B cell (primary cell): ENCODE measurements around the gene SLC16A6. TPM values are rescaled to one million over a fixed set of nuclear protein-coding genes. Genes with fewer than 3 reads are reported as not detected.

Experiments
- ATAC-seq: fragments of 200-7000 bp; cut with Tn5 transposase; one replicate; pipeline ENCODE4 v1.10.0; 2021; ENCODE audit warnings: low read depth, mild to moderate bottlenecking, moderate number of reproducible peaks, moderate library complexity
- CTCF ChIA-PET: fragments of 350-600 bp; sonication (Branson Sonifier 250); formaldehyde crosslinking; loops from one replicate; lab custom pipeline; 2021; ENCODE audit warnings: antibody characterized with exemption, inconsistent platforms; lab: Charles Lee
- POLR2A ChIA-PET: fragments of 350-600 bp; sonication (Branson Sonifier 250); formaldehyde crosslinking; loops from one replicate; lab custom pipeline; 2021; ENCODE audit warnings: antibody characterized with exemption; lab: Charles Lee
- DNase-seq: peaks from one replicate; pipeline ENCODE4 v3.0.0; 2013
- H2AFZ ChIP-seq: 2 replicates; pipeline ENCODE4 v1.6.1; 2012; ENCODE audit warnings: mild to moderate bottlenecking, low read depth, low read length; ENCODE audit not compliant: insufficient read depth, poor library complexity, severe bottlenecking
- H3K27ac ChIP-seq, 2 donors: 1 replicate in 1 of 2; 2 replicates in 1 of 2; pipeline ENCODE4 v1.5.1; 2012 to 2013; ENCODE audit warnings: low read length in 2 of 2, mild to moderate bottlenecking in 2 of 2, moderate library complexity in 1 of 2
- H3K27me3 ChIP-seq, 4 experiments: fragments of 200-600 bp in 1 of 4; sonication (generic) in 1 of 4; replicated peaks in 1 of 4; 1 replicate in 2 of 4; 2 replicates in 2 of 4; pipeline versions ENCODE4 v1.6.1 to v1.7.0; 2013 to 2016; ENCODE audit warnings: low read length in 3 of 4, mild to moderate bottlenecking in 2 of 4, mixed read lengths in 1 of 4, moderate library complexity in 1 of 4; ENCODE audit not compliant: insufficient read depth in 4 of 4, control insufficient read depth in 3 of 4; ENCODE audit errors: control extremely low read depth in 1 of 4
- H3K36me3 ChIP-seq, 2 experiments: replicated peaks in 1 of 2; 1 replicate in 1 of 2; 2 replicates in 1 of 2; pipeline versions ENCODE4 v1.6.1 to v1.7.1; 2013; ENCODE audit warnings: low read length in 1 of 2; ENCODE audit not compliant: insufficient read depth in 2 of 2, control insufficient read depth in 1 of 2; ENCODE audit errors: control extremely low read depth in 1 of 2, extremely low read depth in 1 of 2
- H3K4me1 ChIP-seq, 2 donors: fragments of 200-600 bp in 1 of 2; sonication (generic) in 1 of 2; 1 replicate in 1 of 2; 2 replicates in 1 of 2; pipeline versions ENCODE4 v1.5.1 to v1.6.1; 2013 to 2017; ENCODE audit warnings: low read length in 2 of 2; ENCODE audit not compliant: control insufficient read depth in 2 of 2, insufficient read depth in 2 of 2
- H3K4me2 ChIP-seq: replicated peaks from 2 replicates; pipeline ENCODE3; 2012; ENCODE audit warnings: mild to moderate bottlenecking, low read depth, low read length; ENCODE audit not compliant: poor library complexity, severe bottlenecking
- H3K4me3 ChIP-seq, 5 experiments: fragments of 200-600 bp in 1 of 5; sonication (generic) in 1 of 5; 1 replicate in 3 of 5; 2 replicates in 2 of 5; pipeline versions ENCODE4 v1.5.1 to v1.7.0; 2011 to 2016; ENCODE audit warnings: low read length in 4 of 5, mild to moderate bottlenecking in 4 of 5, low read depth in 2 of 5, control low read depth in 1 of 5, moderate library complexity in 1 of 5; ENCODE audit not compliant: insufficient read depth in 1 of 5; ENCODE audit errors: control extremely low read depth in 1 of 5, extremely low read depth in 1 of 5
- H3K79me2 ChIP-seq: fragments of 200-600 bp; sonication (generic); one replicate; pipeline ENCODE4 v1.6.0; 2016; ENCODE audit warnings: low read length; ENCODE audit not compliant: control insufficient read depth, insufficient read depth
- H3K9ac ChIP-seq: fragments of 200-600 bp; sonication (generic); 2 replicates; pipeline ENCODE4 v1.6.1; 2017; ENCODE audit warnings: mild to moderate bottlenecking, low read length, moderate library complexity
- H3K9me3 ChIP-seq, 3 donors: one replicate each; pipeline versions ENCODE4 v1.6.1 to v1.7.1; 2013; ENCODE audit warnings: low read length in 2 of 3; ENCODE audit not compliant: control insufficient read depth in 2 of 3, insufficient read depth in 1 of 3; ENCODE audit errors: control extremely low read depth in 1 of 3
- H4K20me1 ChIP-seq: 2 replicates; pipeline ENCODE4 v1.6.0; 2012; ENCODE audit warnings: mild to moderate bottlenecking, low read length; ENCODE audit not compliant: insufficient read depth, control insufficient read depth, poor library complexity, severe bottlenecking
- H3K27ac Mint-ChIP-seq: one replicate; pipeline ENCODE4 v1.8.0; 2021; ENCODE audit warnings: mixed read lengths
- H3K27me3 Mint-ChIP-seq: one replicate; pipeline ENCODE4 v1.8.0; 2021; ENCODE audit warnings: mixed read lengths
- H3K4me1 Mint-ChIP-seq: one replicate; pipeline ENCODE4 v1.8.0; 2021; ENCODE audit warnings: mixed read lengths
- H3K4me3 Mint-ChIP-seq: one replicate; pipeline ENCODE4 v1.8.0; 2021; ENCODE audit warnings: mixed read lengths
- H3K9me3 Mint-ChIP-seq: one replicate; pipeline ENCODE4 v1.8.0; 2022; ENCODE audit warnings: mixed read lengths; ENCODE audit not compliant: insufficient read depth
- EZH2 ChIP-seq: IDR thresholded peaks from 2 replicates; pipeline ENCODE4 v1.6.1; 2012; ENCODE audit warnings: borderline replicate concordance, low read depth, mild to moderate bottlenecking, moderate library complexity, low read length; ENCODE audit not compliant: insufficient read depth, poor library complexity, severe bottlenecking
- WGBS: methylation state at CpG from one replicate; pipeline ENCODE4 v1.1.5; 2013; ENCODE audit warnings: missing lambda C conversion rate; ENCODE audit not compliant: insufficient coverage; 5-methylcytosine and 5-hydroxymethylcytosine counted together
- intact Hi-C: fragments of 100-400 bp; cut with micrococcal nuclease; formaldehyde crosslinking; loops from one replicate; pipeline ENCODE4 v1.10.0; 2022
- polyA plus RNA-seq: library from polyadenylated mRNA; depleted of rRNA; stranded (reverse); fragments of >200 nt; gene quantifications from 2 replicates; pipeline ENCODE4 v1.2.3, GENCODE V29; 2012
- total RNA-seq, 2 donors: library from RNA; stranded (reverse); fragments of 120-200 nt in 1 of 2; gene quantifications; 1 replicate in 1 of 2; 2 replicates in 1 of 2; pipeline versions ENCODE4 v1.2.3 to v1.2.4, GENCODE V29; 2013 to 2022
- TF ChIP-seq, protein P1 (sequence below): fragments of 200-600 bp; IDR thresholded peaks from one replicate; pipeline ENCODE4 v1.8.0; 2022; ENCODE audit warnings: antibody characterized with exemption, mild to moderate bottlenecking

The SLC16A6 gene
- total and polyA plus RNA-seq, 2 donors (not counting 1 experiment from before 2014, with no cell fraction given) = 1.1 to 3.8 TPM

DNA sequence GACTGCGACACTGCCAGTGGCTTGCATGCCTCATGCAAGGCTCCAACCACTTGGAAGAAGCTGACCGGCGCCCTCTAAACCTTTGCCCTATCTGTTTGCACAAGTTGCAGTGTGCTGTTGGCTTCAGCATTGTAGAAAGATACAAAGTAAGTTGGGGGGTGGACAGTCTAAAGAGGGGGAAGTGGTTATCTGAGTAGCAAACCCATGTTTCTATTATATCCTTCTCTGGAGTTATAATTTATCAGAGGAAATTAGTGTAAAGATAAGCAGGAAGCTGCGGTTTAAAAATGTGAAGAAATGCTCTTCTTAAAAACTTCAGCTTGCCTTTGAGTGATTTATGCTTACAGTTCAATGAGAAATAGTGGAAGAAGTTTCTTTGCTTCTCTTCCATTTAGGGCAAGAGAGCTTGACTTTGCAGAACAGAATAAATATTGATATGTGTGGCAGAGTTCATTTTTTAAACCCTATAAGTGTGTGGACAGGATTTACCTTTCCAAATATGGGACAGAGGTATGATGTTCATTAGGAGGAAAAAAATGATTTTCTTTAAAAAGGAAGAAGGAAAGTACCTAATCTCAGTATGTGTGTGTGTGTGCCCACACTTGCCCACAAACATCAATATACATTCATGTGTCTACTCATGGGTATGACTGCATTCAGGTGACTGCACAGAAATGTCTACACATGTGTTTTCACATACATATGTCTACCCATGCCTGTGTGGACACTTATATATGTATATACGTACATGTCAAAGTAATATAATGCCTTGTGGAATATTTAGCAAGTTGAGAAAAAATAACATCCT, 35.0 kb downstream of the SLC16A6 start:
- intact Hi-C loops = no loop called here
- H3K27me3 Mint-ChIP-seq = no peaks in the 10 kb centered on the region

More for the DNA sequence above, 35.0 kb downstream of the SLC16A6 start:
- Histone ChIP-seq H2AFZ (no peak overlapping the region), H3K4me3 (peak overlapping the region in 1 of 5 experiments; percentile 11), H3K36me3 (peaks cover 0 to 21% of the 10 kb centered on the region in 2 experiments), H3K79me2 (peaks cover 9% of the 10 kb centered on the region), H3K4me1 (peaks cover 68 to 73% of the 10 kb centered on the region in 2 donors), H3K27ac (peak overlapping the region; percentile 30 to 84), H3K9ac (no peak overlapping the region), H3K4me2 (peak overlapping the region; percentile 41), H3K9me3 (no peaks in the 10 kb centered on the region), H3K27me3 (no peaks in the 10 kb centered on the region), H4K20me1 (no peaks in the 10 kb centered on the region)
- DNase-seq (peak; percentile 42), ATAC-seq (no peak)
- no peak for TF ChIP-seq EZH2
- TF ChIP-seq, protein P1, sequence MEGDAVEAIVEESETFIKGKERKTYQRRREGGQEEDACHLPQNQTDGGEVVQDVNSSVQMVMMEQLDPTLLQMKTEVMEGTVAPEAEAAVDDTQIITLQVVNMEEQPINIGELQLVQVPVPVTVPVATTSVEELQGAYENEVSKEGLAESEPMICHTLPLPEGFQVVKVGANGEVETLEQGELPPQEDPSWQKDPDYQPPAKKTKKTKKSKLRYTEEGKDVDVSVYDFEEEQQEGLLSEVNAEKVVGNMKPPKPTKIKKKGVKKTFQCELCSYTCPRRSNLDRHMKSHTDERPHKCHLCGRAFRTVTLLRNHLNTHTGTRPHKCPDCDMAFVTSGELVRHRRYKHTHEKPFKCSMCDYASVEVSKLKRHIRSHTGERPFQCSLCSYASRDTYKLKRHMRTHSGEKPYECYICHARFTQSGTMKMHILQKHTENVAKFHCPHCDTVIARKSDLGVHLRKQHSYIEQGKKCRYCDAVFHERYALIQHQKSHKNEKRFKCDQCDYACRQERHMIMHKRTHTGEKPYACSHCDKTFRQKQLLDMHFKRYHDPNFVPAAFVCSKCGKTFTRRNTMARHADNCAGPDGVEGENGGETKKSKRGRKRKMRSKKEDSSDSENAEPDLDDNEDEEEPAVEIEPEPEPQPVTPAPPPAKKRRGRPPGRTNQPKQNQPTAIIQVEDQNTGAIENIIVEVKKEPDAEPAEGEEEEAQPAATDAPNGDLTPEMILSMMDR = no peak
- WGBS = 36% methylated on average over 3 of the region's 5 CpGs
- H3K4me1 Mint-ChIP-seq = peaks cover 74% of the 10 kb centered on the region
- H3K9me3 Mint-ChIP-seq = no peaks in the 10 kb centered on the region
- ChIA-PET CTCF (interaction anchor here (0.9 kb wide), 3 partner anchors 18 to 180 kb away, joined by 3 to 6 read pairs (median 3); no protein-coding TSS in a partner anchor), POLR2A (interaction anchor here (1.6 kb wide), 1 partner anchor 51 kb away, joined by 3 read pairs; no protein-coding TSS in a partner anchor)
- H3K27ac Mint-ChIP-seq = peak overlapping the region; percentile 85
- peak overlapping the region; percentile 72 for H3K4me3 Mint-ChIP-seq
